ENCODE results near the gene ZNF426.

ZNF426 gene

GRCh38 chr19:9498183-9498902 lies 40.1 kb downstream of the ZNF426 start, which contains the start of gene ZNF560:
TSS of gene ZNF560 (minus strand) at chr19:9498616. CDS start at chr19:9475313, 23,303 bp downstream.
- DNase-seq (ENCODE audit: low read depth) = no peak

- no peak for DNase-seq (ENCODE audit: low read depth)
These were observed 44.3 kb downstream of the ZNF426 start for GRCh38 chr19:9494096-9494495.

- DNase-seq (ENCODE audit: low read depth) = no peak
These were observed 51.4 kb downstream of the ZNF426 start for GRCh38 chr19:9487016-9487415.

GRCh38 chr19:9485140-9485539 lies 53.3 kb downstream of the ZNF426 start:
- DNase-seq (ENCODE audit: low read depth) = no peak

- no peak for DNase-seq (ENCODE audit: low read depth)
These were observed 63.5 kb downstream of the ZNF426 start for GRCh38 chr19:9474975-9475374.

Data from HS-5 (cell line).